SK-N-SH (cell line): ENCODE measurements around the gene TDRD1. TPM values are rescaled to one million over a fixed set of nuclear protein-coding genes. Genes with fewer than 3 reads are reported as not detected.

Experiments used
- CTCF ChIA-PET: fragments of 300-600, 350-600 bp; formaldehyde crosslinking; extraction: SDS; loops from one replicate; lab custom pipeline; 2021; lab: Yijun Ruan, JAX
- POLR2A ChIA-PET: fragments of 350-600 bp; sonication (Branson Sonifier 250); formaldehyde crosslinking; extraction: SDS; loops from one replicate; lab custom pipeline; 2020; ENCODE audit warnings: antibody characterized with exemption, inconsistent platforms; lab: Yijun Ruan, JAX
- DNase-seq: peaks from one replicate; pipeline ENCODE4 v3.0.0; 2012
- H2AFZ ChIP-seq: fragments of 200-600 bp; sonication (generic); 2 replicates; pipeline ENCODE4 v1.8.1; 2016; ENCODE audit warnings: antibody characterized with exemption, mild to moderate bottlenecking, low read depth
- H3F3A ChIP-seq: fragments of 200-600 bp; sonication (generic); replicated peaks from 2 replicates; pipeline ENCODE3; 2016; ENCODE audit warnings: antibody characterized with exemption, mild to moderate bottlenecking; ENCODE audit not compliant: insufficient read depth
- H3K27ac ChIP-seq, 2 experiments: fragments of 200-500 bp in 1 of 2; fragments of 200-600 bp in 1 of 2; sonication (Bioruptor generic) in 1 of 2; sonication (generic), shearing (Covaris generic) in 1 of 2; 2 replicates each; pipeline versions ENCODE4 v1.5.1 to v1.6.1; 2014 to 2016; ENCODE audit warnings: low read depth in 2 of 2, inconsistent platforms in 1 of 2, low read length in 1 of 2, mild to moderate bottlenecking in 1 of 2, mixed read lengths in 1 of 2
- H3K27me3 ChIP-seq: fragments of 200-600 bp; sonication (generic), shearing (Covaris generic); 2 replicates; pipeline ENCODE4 v1.6.1; 2016; ENCODE audit warnings: mixed run types; ENCODE audit not compliant: insufficient read depth
- H3K36me3 ChIP-seq, 2 experiments: fragments of 200-500 bp in 1 of 2; fragments of 200-600 bp in 1 of 2; sonication (Bioruptor generic) in 1 of 2; sonication (generic) in 1 of 2; replicated peaks in 1 of 2; 2 replicates each; pipeline versions ENCODE3 to v1.5.1; 2014 to 2016; ENCODE audit warnings: low read length in 1 of 2, mild to moderate bottlenecking in 1 of 2; ENCODE audit not compliant: insufficient read depth in 2 of 2, control insufficient read depth in 1 of 2
- H3K4me1 ChIP-seq, 2 experiments: fragments of 200-500 bp in 1 of 2; fragments of 200-600 bp in 1 of 2; sonication (Bioruptor generic) in 1 of 2; sonication (generic), shearing (Covaris generic) in 1 of 2; 2 replicates each; pipeline versions ENCODE4 v1.5.1 to v1.6.1; 2014 to 2016; ENCODE audit warnings: low read depth in 1 of 2, low read length in 1 of 2, mixed run types in 1 of 2; ENCODE audit not compliant: insufficient read depth in 2 of 2, control insufficient read depth in 1 of 2
- H3K4me2 ChIP-seq: fragments of 200-600 bp; sonication (generic), shearing (Covaris generic); 2 replicates; pipeline ENCODE4 v1.6.1; 2017; ENCODE audit warnings: mixed run types
- H3K4me3 ChIP-seq, 2 experiments: fragments of 200-500 bp in 1 of 2; fragments of 200-600 bp in 1 of 2; sonication (Bioruptor generic) in 1 of 2; sonication (generic), shearing (Covaris generic) in 1 of 2; 2 replicates each; pipeline versions ENCODE4 v1.5.1 to v1.8.1; 2014 to 2016; ENCODE audit warnings: low read depth in 2 of 2, inconsistent platforms in 1 of 2, low read length in 1 of 2, mild to moderate bottlenecking in 1 of 2, mixed read lengths in 1 of 2, moderate library complexity in 1 of 2
- H3K79me2 ChIP-seq: fragments of 200-600 bp; sonication (generic); 2 replicates; pipeline ENCODE4 v1.8.1; 2017; ENCODE audit warnings: mild to moderate bottlenecking; ENCODE audit not compliant: insufficient read depth
- H3K9ac ChIP-seq: fragments of 200-600 bp; sonication (generic); 2 replicates; pipeline ENCODE4 v1.6.1; 2017; ENCODE audit warnings: mixed run types
- H3K9me2 ChIP-seq: fragments of 200-600 bp; sonication (generic); 2 replicates; pipeline ENCODE4 v1.6.1; 2017; ENCODE audit warnings: mixed run types
- H3K9me3 ChIP-seq: fragments of 200-600 bp; sonication (generic); 2 replicates; pipeline ENCODE4 v1.6.1; 2017; ENCODE audit warnings: mixed run types, mild to moderate bottlenecking, moderate library complexity
- H4K20me1 ChIP-seq: fragments of 200-600 bp; sonication (generic); 2 replicates; pipeline ENCODE4 v1.6.1; 2017; ENCODE audit warnings: mild to moderate bottlenecking, mixed run types; ENCODE audit not compliant: insufficient read depth
- ELF1 ChIP-seq: IDR thresholded peaks from 2 replicates; pipeline ENCODE4 v1.4.0; 2012
- FOSL2 ChIP-seq: IDR thresholded peaks from 2 replicates; pipeline ENCODE4 v1.4.0; 2012; ENCODE audit warnings: low read depth, mild to moderate bottlenecking, moderate library complexity, borderline replicate concordance
- FOXJ3 ChIP-seq: sonication (generic); formaldehyde crosslinking; IDR thresholded peaks from 2 replicates; pipeline ENCODE4 v1.5.1; 2020; ENCODE audit warnings: mild to moderate bottlenecking, missing genetic modification reagents
- MEF2A ChIP-seq: IDR thresholded peaks from 2 replicates; pipeline ENCODE4 v1.4.0; 2012; ENCODE audit warnings: low read depth, borderline replicate concordance
- MXI1 ChIP-seq: IDR thresholded peaks from 2 replicates; pipeline ENCODE4 v1.6.1; 2012; ENCODE audit warnings: mild to moderate bottlenecking, low read depth, low read length, improper control_type of control experiment
- NRF1 ChIP-seq: IDR thresholded peaks from 2 replicates; pipeline ENCODE4 v1.6.1; 2012; ENCODE audit warnings: low read depth, mild to moderate bottlenecking, low read length
- POLR2AphosphoS5 ChIP-seq: IDR thresholded peaks from 2 replicates; pipeline ENCODE4 v1.6.1; 2012; ENCODE audit warnings: low read depth, low read length
- RAD21 ChIP-seq: IDR thresholded peaks from 2 replicates; pipeline ENCODE4 v1.6.1; 2012; ENCODE audit warnings: mild to moderate bottlenecking, low read length
- RCOR1 ChIP-seq: fragments of 150-350 bp; IDR thresholded peaks from 2 replicates; pipeline ENCODE4 v1.6.1; 2017; ENCODE audit warnings: antibody characterized with exemption, low read length
- RXRA ChIP-seq: IDR thresholded peaks from 2 replicates; pipeline ENCODE4 v1.4.0; 2012; ENCODE audit warnings: low read depth, mild to moderate bottlenecking, borderline replicate concordance
- TAF1 ChIP-seq: IDR thresholded peaks from 2 replicates; pipeline ENCODE4 v1.6.1; 2012; ENCODE audit warnings: low read depth, mild to moderate bottlenecking, low read length, moderate library complexity, borderline replicate concordance
- TCF12 ChIP-seq: IDR thresholded peaks from 2 replicates; pipeline ENCODE4 v1.4.0; 2012
- TEAD4 ChIP-seq: IDR thresholded peaks from 2 replicates; pipeline ENCODE4 v1.4.0; 2012; ENCODE audit warnings: mild to moderate bottlenecking, borderline replicate concordance; ENCODE audit not compliant: insufficient read depth
- WGBS: methylation state at CpG from one replicate; pipeline ENCODE4 v1.1.6; 2017; ENCODE audit warnings: low lambda C conversion rate; 5-methylcytosine and 5-hydroxymethylcytosine counted together
- polyA plus RNA-seq, 3 experiments: library from polyadenylated mRNA; depleted of rRNA; stranded (reverse); fragments of >200 nt; gene quantifications; 2 replicates each; pipeline ENCODE4 v1.2.3, GENCODE V29; 2012
- TF ChIP-seq, protein P1 (sequence below): fragments of 150-350 bp; IDR thresholded peaks from 2 replicates; pipeline ENCODE4 v1.6.1; 2016; ENCODE audit warnings: mild to moderate bottlenecking, low read depth, low read length
- TF ChIP-seq, protein P2 (sequence below): IDR thresholded peaks from 2 replicates; pipeline ENCODE4 v1.4.0; 2012; ENCODE audit warnings: low read depth, borderline replicate concordance
- TF ChIP-seq, protein P3 (sequence below): IDR thresholded peaks from 2 replicates; pipeline ENCODE4 v1.6.1; 2012; ENCODE audit warnings: mild to moderate bottlenecking, low read depth, low read length, moderate library complexity
- TF ChIP-seq, protein P4 (sequence below): fragments of 150-350 bp; IDR thresholded peaks from 2 replicates; pipeline ENCODE4 v1.6.1; 2017; ENCODE audit warnings: antibody characterized with exemption, low read length, low read depth, borderline replicate concordance
- TF ChIP-seq, protein P5 (sequence below): IDR thresholded peaks from 2 replicates; pipeline ENCODE4; 2012

Gene TDRD1
- polyA plus RNA-seq, 1 of the 3 experiments (the other 2 are of a cell fraction) = not detected

DNA sequence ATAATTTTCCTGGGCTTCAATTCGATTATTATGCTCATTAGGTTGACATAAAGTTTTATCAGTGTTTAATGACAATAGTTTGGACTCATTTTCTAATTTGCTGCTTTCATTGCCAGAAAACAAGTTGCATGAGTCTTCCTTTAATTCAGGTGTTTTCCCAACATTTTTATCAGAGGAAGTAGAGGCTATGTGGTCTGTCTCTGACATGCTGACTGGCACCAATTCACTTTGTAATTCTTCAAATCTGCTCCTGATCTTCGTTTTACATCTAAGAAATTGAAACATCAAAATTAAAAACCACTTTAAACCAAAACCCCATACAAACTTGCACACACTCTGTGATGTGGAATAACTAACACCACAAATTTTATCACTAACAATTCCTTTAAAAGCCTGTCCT lies 16.1 kb upstream of the TDRD1 start:
- H3F3A ChIP-seq = no peaks in the 10 kb centered on the region
- no peak overlapping the region for H3K4me2 ChIP-seq
- ChIA-PET CTCF (interaction anchor here (1.2 kb wide), 1 partner anchor 33 kb away, joined by 3 read pairs; no protein-coding TSS in a partner anchor), POLR2A (no interaction called here)
- no peak overlapping the region for H2AFZ ChIP-seq
- H3K79me2 ChIP-seq = peaks cover 28% of the 10 kb centered on the region; the same call in 1 of the 2 replicates
- peaks cover 8 to 14% of the 10 kb centered on the region in 2 experiments for H3K36me3 ChIP-seq
- no peaks in the 10 kb centered on the region for H3K9me2 ChIP-seq
- no peaks in the 10 kb centered on the region for H3K27me3 ChIP-seq
- no peak overlapping the region for H3K9ac ChIP-seq
- no peak for DNase-seq
- H3K27ac ChIP-seq = peak overlapping the region; percentile 18 to 58; a peak in 3 of 4 replicates
- no peaks in the 10 kb centered on the region for H3K9me3 ChIP-seq
- WGBS = 80% methylated on average over 2 of the region's 2 CpGs
- H4K20me1 ChIP-seq = no peaks in the 10 kb centered on the region
- TF ChIP-seq, protein P1, sequence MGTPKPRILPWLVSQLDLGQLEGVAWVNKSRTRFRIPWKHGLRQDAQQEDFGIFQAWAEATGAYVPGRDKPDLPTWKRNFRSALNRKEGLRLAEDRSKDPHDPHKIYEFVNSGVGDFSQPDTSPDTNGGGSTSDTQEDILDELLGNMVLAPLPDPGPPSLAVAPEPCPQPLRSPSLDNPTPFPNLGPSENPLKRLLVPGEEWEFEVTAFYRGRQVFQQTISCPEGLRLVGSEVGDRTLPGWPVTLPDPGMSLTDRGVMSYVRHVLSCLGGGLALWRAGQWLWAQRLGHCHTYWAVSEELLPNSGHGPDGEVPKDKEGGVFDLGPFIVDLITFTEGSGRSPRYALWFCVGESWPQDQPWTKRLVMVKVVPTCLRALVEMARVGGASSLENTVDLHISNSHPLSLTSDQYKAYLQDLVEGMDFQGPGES = no peak
- TF ChIP-seq FOXJ3 (CRISPR knock-in tag) = no peak
- no peak for TF ChIP-seq TCF12
- no peak for TF ChIP-seq TEAD4
- TF ChIP-seq RAD21 = no peak
- no peak for TF ChIP-seq RCOR1
- TF ChIP-seq, protein P2, sequence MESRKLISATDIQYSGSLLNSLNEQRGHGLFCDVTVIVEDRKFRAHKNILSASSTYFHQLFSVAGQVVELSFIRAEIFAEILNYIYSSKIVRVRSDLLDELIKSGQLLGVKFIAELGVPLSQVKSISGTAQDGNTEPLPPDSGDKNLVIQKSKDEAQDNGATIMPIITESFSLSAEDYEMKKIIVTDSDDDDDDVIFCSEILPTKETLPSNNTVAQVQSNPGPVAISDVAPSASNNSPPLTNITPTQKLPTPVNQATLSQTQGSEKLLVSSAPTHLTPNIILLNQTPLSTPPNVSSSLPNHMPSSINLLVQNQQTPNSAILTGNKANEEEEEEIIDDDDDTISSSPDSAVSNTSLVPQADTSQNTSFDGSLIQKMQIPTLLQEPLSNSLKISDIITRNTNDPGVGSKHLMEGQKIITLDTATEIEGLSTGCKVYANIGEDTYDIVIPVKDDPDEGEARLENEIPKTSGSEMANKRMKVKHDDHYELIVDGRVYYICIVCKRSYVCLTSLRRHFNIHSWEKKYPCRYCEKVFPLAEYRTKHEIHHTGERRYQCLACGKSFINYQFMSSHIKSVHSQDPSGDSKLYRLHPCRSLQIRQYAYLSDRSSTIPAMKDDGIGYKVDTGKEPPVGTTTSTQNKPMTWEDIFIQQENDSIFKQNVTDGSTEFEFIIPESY = no peak
- TF ChIP-seq, protein P3, sequence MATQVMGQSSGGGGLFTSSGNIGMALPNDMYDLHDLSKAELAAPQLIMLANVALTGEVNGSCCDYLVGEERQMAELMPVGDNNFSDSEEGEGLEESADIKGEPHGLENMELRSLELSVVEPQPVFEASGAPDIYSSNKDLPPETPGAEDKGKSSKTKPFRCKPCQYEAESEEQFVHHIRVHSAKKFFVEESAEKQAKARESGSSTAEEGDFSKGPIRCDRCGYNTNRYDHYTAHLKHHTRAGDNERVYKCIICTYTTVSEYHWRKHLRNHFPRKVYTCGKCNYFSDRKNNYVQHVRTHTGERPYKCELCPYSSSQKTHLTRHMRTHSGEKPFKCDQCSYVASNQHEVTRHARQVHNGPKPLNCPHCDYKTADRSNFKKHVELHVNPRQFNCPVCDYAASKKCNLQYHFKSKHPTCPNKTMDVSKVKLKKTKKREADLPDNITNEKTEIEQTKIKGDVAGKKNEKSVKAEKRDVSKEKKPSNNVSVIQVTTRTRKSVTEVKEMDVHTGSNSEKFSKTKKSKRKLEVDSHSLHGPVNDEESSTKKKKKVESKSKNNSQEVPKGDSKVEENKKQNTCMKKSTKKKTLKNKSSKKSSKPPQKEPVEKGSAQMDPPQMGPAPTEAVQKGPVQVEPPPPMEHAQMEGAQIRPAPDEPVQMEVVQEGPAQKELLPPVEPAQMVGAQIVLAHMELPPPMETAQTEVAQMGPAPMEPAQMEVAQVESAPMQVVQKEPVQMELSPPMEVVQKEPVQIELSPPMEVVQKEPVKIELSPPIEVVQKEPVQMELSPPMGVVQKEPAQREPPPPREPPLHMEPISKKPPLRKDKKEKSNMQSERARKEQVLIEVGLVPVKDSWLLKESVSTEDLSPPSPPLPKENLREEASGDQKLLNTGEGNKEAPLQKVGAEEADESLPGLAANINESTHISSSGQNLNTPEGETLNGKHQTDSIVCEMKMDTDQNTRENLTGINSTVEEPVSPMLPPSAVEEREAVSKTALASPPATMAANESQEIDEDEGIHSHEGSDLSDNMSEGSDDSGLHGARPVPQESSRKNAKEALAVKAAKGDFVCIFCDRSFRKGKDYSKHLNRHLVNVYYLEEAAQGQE = no peak
- TF ChIP-seq, protein P4, sequence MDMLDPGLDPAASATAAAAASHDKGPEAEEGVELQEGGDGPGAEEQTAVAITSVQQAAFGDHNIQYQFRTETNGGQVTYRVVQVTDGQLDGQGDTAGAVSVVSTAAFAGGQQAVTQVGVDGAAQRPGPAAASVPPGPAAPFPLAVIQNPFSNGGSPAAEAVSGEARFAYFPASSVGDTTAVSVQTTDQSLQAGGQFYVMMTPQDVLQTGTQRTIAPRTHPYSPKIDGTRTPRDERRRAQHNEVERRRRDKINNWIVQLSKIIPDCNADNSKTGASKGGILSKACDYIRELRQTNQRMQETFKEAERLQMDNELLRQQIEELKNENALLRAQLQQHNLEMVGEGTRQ = no peak
- TF ChIP-seq, protein P5, sequence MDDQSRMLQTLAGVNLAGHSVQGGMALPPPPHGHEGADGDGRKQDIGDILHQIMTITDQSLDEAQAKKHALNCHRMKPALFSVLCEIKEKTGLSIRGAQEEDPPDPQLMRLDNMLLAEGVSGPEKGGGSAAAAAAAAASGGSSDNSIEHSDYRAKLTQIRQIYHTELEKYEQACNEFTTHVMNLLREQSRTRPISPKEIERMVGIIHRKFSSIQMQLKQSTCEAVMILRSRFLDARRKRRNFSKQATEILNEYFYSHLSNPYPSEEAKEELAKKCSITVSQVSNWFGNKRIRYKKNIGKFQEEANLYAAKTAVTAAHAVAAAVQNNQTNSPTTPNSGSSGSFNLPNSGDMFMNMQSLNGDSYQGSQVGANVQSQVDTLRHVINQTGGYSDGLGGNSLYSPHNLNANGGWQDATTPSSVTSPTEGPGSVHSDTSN = no peak
- TF ChIP-seq NRF1 = no peak
- TF ChIP-seq POLR2AphosphoS5 = no peak
- no peak for TF ChIP-seq TAF1
- no peak for TF ChIP-seq MEF2A
- TF ChIP-seq FOSL2 = no peak
- no peak for TF ChIP-seq MXI1
- TF ChIP-seq RXRA = no peak
- no peak for TF ChIP-seq ELF1
- H3K4me3 ChIP-seq = no peak overlapping the region
- no peaks in the 10 kb centered on the region; a peak in 1 of 4 replicates for H3K4me1 ChIP-seq
